Gastroesophageal sphincter (tissue), 4 donors: ENCODE measurements around the gene TSEN15. TPM values are rescaled to one million over a fixed set of nuclear protein-coding genes. Genes with fewer than 3 reads are reported as not detected.

ENCODE experiments used
- ATAC-seq: fragments of 150-250 bp; one replicate; pipeline ENCODE4 v1.9.1; 2016; ENCODE audit warnings: mild to moderate bottlenecking, moderate library complexity
- H3K27ac ChIP-seq, 4 donors: fragments of 200-600 bp; sonication (generic) in 3 of 4; 1 replicate in 3 of 4; 2 replicates in 1 of 4; pipeline ENCODE4 v1.5.1; 2016 to 2019
- H3K27me3 ChIP-seq: fragments of 200-600 bp; sonication (generic); one replicate; pipeline ENCODE4 v1.5.1; 2019
- H3K36me3 ChIP-seq, 2 donors: fragments of 200-600 bp; sonication (generic); one replicate each; pipeline ENCODE4 v1.5.1; 2019; ENCODE audit warnings: control low read depth in 1 of 2
- H3K4me1 ChIP-seq, 3 donors: fragments of 200-600 bp; sonication (generic); 1 replicate in 2 of 3; 2 replicates in 1 of 3; pipeline ENCODE4 v1.5.1; 2016 to 2019; ENCODE audit warnings: control low read depth in 2 of 3
- H3K4me3 ChIP-seq, 2 donors: fragments of 200-600 bp; sonication (generic); one replicate each; pipeline ENCODE4 v1.5.1; 2019; ENCODE audit warnings: mild to moderate bottlenecking in 1 of 2, moderate library complexity in 1 of 2
- H3K9me3 ChIP-seq, 3 donors: fragments of 200-600 bp; sonication (generic); one replicate each; pipeline ENCODE4 v1.5.1; 2017 to 2019; ENCODE audit warnings: control low read depth in 2 of 3
- CTCF ChIP-seq, 4 experiments: fragments of 200-600 bp in 2 of 4; fragments of 450-650 bp in 2 of 4; sonication (generic) in 1 of 4; IDR thresholded peaks; one replicate each; pipeline ENCODE4 v1.5.1; 2017 to 2019; ENCODE audit warnings: antibody characterized with exemption in 4 of 4, mild to moderate bottlenecking in 2 of 4, moderate library complexity in 2 of 4
- EP300 ChIP-seq: sonication (generic); formaldehyde crosslinking; IDR thresholded peaks from one replicate; pipeline ENCODE4 v1.6.1; 2017; ENCODE audit warnings: antibody characterized with exemption, mild to moderate bottlenecking
- POLR2A ChIP-seq, 2 donors: fragments of 450-650 bp; IDR thresholded peaks; one replicate each; pipeline ENCODE4 v1.6.1; 2017; ENCODE audit warnings: antibody characterized with exemption in 2 of 2, mild to moderate bottlenecking in 2 of 2, moderate library complexity in 1 of 2
- POLR2AphosphoS5 ChIP-seq: sonication (generic); formaldehyde crosslinking; IDR thresholded peaks from one replicate; pipeline ENCODE4 v1.6.1; 2017; ENCODE audit warnings: antibody characterized with exemption
- WGBS, 2 donors: methylation state at CpG; one replicate each; pipeline ENCODE4 v1.1.5; 2018; ENCODE audit warnings: low coverage in 1 of 2; 5-methylcytosine and 5-hydroxymethylcytosine counted together
- total RNA-seq, 4 donors: library from RNA; depleted of rRNA; stranded (reverse); fragments of >200 nt; gene quantifications; one replicate each; pipeline ENCODE4 v1.1.0, GENCODE V29; 2016

Gene TSEN15
- total RNA-seq, 4 donors from 2014 or later, result 24.0 to 72.8 (median 49.1) TPM

- Histone ChIP-seq H3K4me1 (no peaks in the 10 kb centered on the region), H3K27ac (no peak overlapping the region), H3K36me3 (no peaks in the 10 kb centered on the region), H3K27me3 (no peaks in the 10 kb centered on the region), H3K4me3 (no peak overlapping the region), H3K9me3 (no peaks in the 10 kb centered on the region)
- no peak for TF ChIP-seq EP300
- TF ChIP-seq POLR2A (IDR thresholded peaks at IDR 0.05), result no peak
- no peak for TF ChIP-seq POLR2AphosphoS5
- TF ChIP-seq CTCF (IDR thresholded peaks at IDR 0.05), result no peak
- no peak for ATAC-seq
Measured at GRCh38 chr1:184114818-184115398, 63.4 kb downstream of the TSEN15 start.

DNA sequence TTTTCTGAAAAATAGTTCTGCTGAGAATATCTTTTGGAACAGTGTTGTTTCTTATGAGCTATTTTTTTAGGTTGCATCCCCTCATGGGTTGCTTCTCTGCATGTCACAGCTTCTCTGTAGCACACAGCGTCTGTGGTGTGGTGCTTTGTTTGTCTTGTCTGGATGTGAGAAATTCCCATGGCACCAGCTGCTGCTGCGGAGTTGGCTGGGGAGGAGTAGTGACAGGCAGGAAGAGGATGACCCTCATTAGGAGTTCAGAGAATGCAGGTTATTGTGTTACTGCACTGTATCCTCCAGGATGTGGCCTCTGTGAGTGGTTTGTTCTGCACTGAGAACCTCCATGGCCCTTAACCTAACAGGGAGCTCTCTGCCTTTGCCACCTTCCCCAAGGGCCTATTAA, 64.8 kb downstream of the TSEN15 start:
- H3K9me3 ChIP-seq, result no peaks in the 10 kb centered on the region
- H3K4me3 ChIP-seq, result no peak overlapping the region
- no peak for ATAC-seq
- H3K27me3 ChIP-seq, result no peaks in the 10 kb centered on the region
- no peak overlapping the region for H3K27ac ChIP-seq
- WGBS, 2 donors, result 68% methylated on average over 2 of the region's 2 CpGs; no CpG with 5 or more reads in 1 of the 2 donors
- H3K36me3 ChIP-seq, result no peaks in the 10 kb centered on the region
- TF ChIP-seq CTCF (IDR thresholded peaks at IDR 0.05) (no peak), EP300 (no peak), POLR2AphosphoS5 (no peak), POLR2A (IDR thresholded peaks at IDR 0.05) (no peak)
- H3K4me1 ChIP-seq, result no peaks in the 10 kb centered on the region

DNA sequence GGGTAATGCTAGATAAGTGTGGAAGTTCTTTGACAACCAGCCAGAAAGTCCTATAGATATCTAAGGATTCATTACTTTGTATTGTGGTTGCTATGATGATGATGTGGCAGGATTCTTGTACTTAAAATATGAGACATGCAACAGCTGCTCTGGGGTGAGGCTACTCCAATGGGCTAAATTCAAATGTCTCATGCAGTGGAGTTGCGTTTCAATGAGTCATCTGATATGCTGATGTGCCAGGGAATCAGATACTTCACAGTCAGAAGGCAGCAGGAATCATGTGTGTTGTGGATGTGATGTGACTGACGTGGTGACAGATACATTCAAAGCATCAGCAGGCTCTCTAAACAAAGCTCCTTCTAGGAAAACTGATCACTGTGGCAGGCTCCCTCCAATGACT, 66.5 kb downstream of the TSEN15 start:
- Histone ChIP-seq H3K27ac (no peak overlapping the region), H3K4me3 (no peak overlapping the region), H3K36me3 (no peaks in the 10 kb centered on the region), H3K9me3 (no peaks in the 10 kb centered on the region), H3K27me3 (no peaks in the 10 kb centered on the region), H3K4me1 (no peaks in the 10 kb centered on the region)
- WGBS, 2 donors, result 73% methylated on average over 2 of the region's 2 CpGs; no CpG with 5 or more reads in 1 of the 2 donors
- TF ChIP-seq EP300 (no peak), POLR2A (IDR thresholded peaks at IDR 0.05) (no peak), CTCF (IDR thresholded peaks at IDR 0.05) (no peak), POLR2AphosphoS5 (no peak)
- no peak for ATAC-seq

Other genes with a start within 250 kb of the TSEN15 start
- 10 to 100 TPM; 31.3 to 57.8 (median 38.9) TPM for gene RGL1, start 246.6 kb upstream of the TSEN15 start, total RNA-seq
- 1 to 10 TPM; 2.8 to 5.6 (median 3.1) TPM for gene COLGALT2, start 14.0 kb upstream of the TSEN15 start, total RNA-seq